ENCODE measurements around the gene PAM16. TPM values are rescaled to one million over a fixed set of nuclear protein-coding genes. Genes with fewer than 3 reads are reported as not detected.

PAM16 gene
- total RNA-seq, 1 experiment from 2014 or later: 117 TPM

- H3K27me3 Mint-ChIP-seq (ENCODE audit: insufficient read depth, unreplicated experiment): no peaks in the 10 kb centered on the region
- POLR2A ChIA-PET: no interaction called here
Observed at GRCh38 chr16:4362476-4363135, 11.5 kb upstream of the PAM16 start.

GRCh38 chr16:4361944-4362311 is 10.8 kb upstream of the PAM16 start:
- no TSS peak for BruUV-seq (replicated peaks)
- H3K9me3 Mint-ChIP-seq (ENCODE audit: unreplicated experiment): no peaks in the 10 kb centered on the region
- intact Hi-C loops (cut with micrococcal nuclease): no loop called here

More at GRCh38 chr16:4362476-4363135, 11.5 kb upstream of the PAM16 start:
- no peak for DNase-seq (ENCODE audit: unreplicated experiment)
- intact Hi-C loops (cut with micrococcal nuclease): no loop called here
- H3K9me3 Mint-ChIP-seq (ENCODE audit: unreplicated experiment): no peaks in the 10 kb centered on the region
- H3K4me1 Mint-ChIP-seq (ENCODE audit: insufficient read depth, unreplicated experiment): no peaks in the 10 kb centered on the region
- CTCF ChIA-PET: interaction anchor here (14.1 kb wide), 1 partner anchor 39 kb away, joined by 263 read pairs; no protein-coding TSS in a partner anchor
- H3K36me3 Mint-ChIP-seq (ENCODE audit: insufficient read depth, unreplicated experiment): peaks cover 16% of the 10 kb centered on the region
- no peak overlapping the region for H3K27ac Mint-ChIP-seq (ENCODE audit: low read depth, unreplicated experiment)
- no peak for TF ChIP-seq CTCF (IDR thresholded peaks at IDR 0.05; ENCODE audit: unreplicated experiment)
- BruUV-seq (replicated peaks): no TSS peak
- H3K4me3 Mint-ChIP-seq (ENCODE audit: unreplicated experiment): no peak overlapping the region

GRCh38 chr16:4361033-4361943 is 10.2 kb upstream of the PAM16 start:
- H3K4me1 Mint-ChIP-seq (ENCODE audit: insufficient read depth, unreplicated experiment): no peaks in the 10 kb centered on the region
- CTCF ChIA-PET: interaction anchor here (0.7 to 14.1 kb wide), 4 partner anchors 17 to 732 kb away, joined by 3 to 263 read pairs (median 4); no protein-coding TSS in a partner anchor
- H3K4me3 Mint-ChIP-seq (ENCODE audit: unreplicated experiment): no peak overlapping the region

More at GRCh38 chr16:4361944-4362311, 10.8 kb upstream of the PAM16 start:
- Mint-ChIP-seq H3K36me3 (ENCODE audit: insufficient read depth, unreplicated experiment) (peaks cover 16% of the 10 kb centered on the region), H3K4me3 (ENCODE audit: unreplicated experiment) (no peak overlapping the region), H3K4me1 (ENCODE audit: insufficient read depth, unreplicated experiment) (no peaks in the 10 kb centered on the region), H3K27ac (ENCODE audit: low read depth, unreplicated experiment) (no peak overlapping the region), H3K27me3 (ENCODE audit: insufficient read depth, unreplicated experiment) (no peaks in the 10 kb centered on the region)
- POLR2A ChIA-PET: no interaction called here
- DNase-seq (ENCODE audit: unreplicated experiment): no peak
- CTCF ChIA-PET: interaction anchor here (1.1 to 14.1 kb wide), 2 partner anchors 17 to 39 kb away, joined by 4 to 263 read pairs; no protein-coding TSS in a partner anchor
- TF ChIP-seq CTCF (IDR thresholded peaks at IDR 0.05; ENCODE audit: unreplicated experiment): no peak

More at GRCh38 chr16:4361033-4361943, 10.2 kb upstream of the PAM16 start:
- Mint-ChIP-seq H3K27me3 (ENCODE audit: insufficient read depth, unreplicated experiment) (no peaks in the 10 kb centered on the region), H3K27ac (ENCODE audit: low read depth, unreplicated experiment) (no peak overlapping the region), H3K36me3 (ENCODE audit: insufficient read depth, unreplicated experiment) (peaks cover 16% of the 10 kb centered on the region), H3K9me3 (ENCODE audit: unreplicated experiment) (no peaks in the 10 kb centered on the region)
- intact Hi-C loops (cut with micrococcal nuclease): no loop called here
- no TSS peak for BruUV-seq (replicated peaks)
- POLR2A ChIA-PET: no interaction called here
- DNase-seq (ENCODE audit: unreplicated experiment): no peak
- no peak for TF ChIP-seq CTCF (IDR thresholded peaks at IDR 0.05; ENCODE audit: unreplicated experiment)
